CD4-positive, alpha-beta T cell (primary cell): ENCODE measurements around the gene EFTUD2. TPM values are rescaled to one million over a fixed set of nuclear protein-coding genes. Genes with fewer than 3 reads are reported as not detected.

Experiments
- ATAC-seq: fragments of 200-7000 bp; cut with Tn5 transposase; one replicate; pipeline ENCODE4 v1.10.0; 2022; ENCODE audit warnings: mild to moderate bottlenecking; ENCODE audit not compliant: poor library complexity
- CTCF ChIA-PET: fragments of 350-600 bp; sonication (Branson Sonifier 250); formaldehyde crosslinking; loops from one replicate; lab custom pipeline; 2021; ENCODE audit warnings: antibody characterized with exemption, inconsistent platforms; lab: Charles Lee
- POLR2A ChIA-PET: fragments of 350-600 bp; sonication (Branson Sonifier 250); formaldehyde crosslinking; loops from one replicate; lab custom pipeline; 2021; ENCODE audit warnings: antibody characterized with exemption, inconsistent platforms; lab: Charles Lee
- DNase-seq, 14 experiments: peaks; one replicate each; pipeline ENCODE4 v3.0.0-alpha.2; 2013 to 2020; ENCODE audit warnings: mixed read lengths in 2 of 14
- H3K27ac ChIP-seq, 2 donors: one replicate each; pipeline versions ENCODE4 v1.5.1 to v1.7.0; 2013; ENCODE audit warnings: low read length in 2 of 2, low read depth in 1 of 2, mild to moderate bottlenecking in 1 of 2
- H3K27me3 ChIP-seq, 2 experiments: 1 replicate in 1 of 2; 2 replicates in 1 of 2; pipeline versions ENCODE4 v1.6.1 to v1.7.0; 2013; ENCODE audit warnings: low read length in 2 of 2, control low read depth in 1 of 2, mild to moderate bottlenecking in 1 of 2, moderate library complexity in 1 of 2; ENCODE audit not compliant: insufficient read depth in 2 of 2, control insufficient read depth in 1 of 2
- H3K36me3 ChIP-seq: one replicate; pipeline ENCODE4 v1.6.1; 2013; ENCODE audit warnings: low read length, control low read depth; ENCODE audit not compliant: insufficient read depth
- H3K4me1 ChIP-seq: one replicate; pipeline ENCODE4 v1.6.1; 2013; ENCODE audit warnings: low read length, control low read depth; ENCODE audit not compliant: insufficient read depth
- H3K4me3 ChIP-seq: one replicate; pipeline ENCODE4 v1.5.1; 2013; ENCODE audit warnings: mild to moderate bottlenecking, low read length, moderate library complexity
- H3K9me3 ChIP-seq, 2 experiments: 1 replicate in 1 of 2; 2 replicates in 1 of 2; pipeline versions ENCODE4 v1.6.1 to v1.7.0; 2013; ENCODE audit warnings: low read length in 2 of 2, mild to moderate bottlenecking in 2 of 2, control low read depth in 1 of 2, moderate library complexity in 1 of 2; ENCODE audit not compliant: control insufficient read depth in 1 of 2, insufficient read depth in 1 of 2
- H3K27ac Mint-ChIP-seq: one replicate; pipeline ENCODE4 v1.8.0; 2020; ENCODE audit warnings: mixed read lengths
- H3K27me3 Mint-ChIP-seq: one replicate; pipeline ENCODE4 v1.8.0; 2021; ENCODE audit warnings: mixed read lengths
- H3K36me3 Mint-ChIP-seq: one replicate; pipeline ENCODE4 v1.8.0; 2021; ENCODE audit warnings: low read depth, mixed read lengths
- H3K4me1 Mint-ChIP-seq: one replicate; pipeline ENCODE4 v1.8.0; 2021; ENCODE audit warnings: low read depth, mixed read lengths
- H3K4me3 Mint-ChIP-seq: one replicate; pipeline ENCODE4 v1.8.0; 2020; ENCODE audit warnings: mild to moderate bottlenecking, mixed read lengths
- H3K9me3 Mint-ChIP-seq: one replicate; pipeline ENCODE4 v1.8.0; 2020; ENCODE audit warnings: mixed read lengths
- intact Hi-C, 2 experiments: fragments of 100-400 bp; cut with DNase I in 1 of 2; cut with micrococcal nuclease in 1 of 2; formaldehyde crosslinking; loops; one replicate each; pipeline versions ENCODE4 v1.15.1 to v1.9.0; 2023 to 2025; cut with DNase I, micrococcal nuclease
- total RNA-seq, 174 experiments: library from RNA in 2 of 174; stranded (reverse) in 2 of 174; gene quantifications; one replicate each; pipeline ENCODE4 v1.2.3 and lab custom pipeline; 2021 to 2026
- TF ChIP-seq, protein P1 (sequence below): fragments of 200-600 bp; IDR thresholded peaks from one replicate; pipeline ENCODE4 v1.8.0; 2022; ENCODE audit warnings: antibody characterized with exemption, mild to moderate bottlenecking

Gene EFTUD2
- total RNA-seq, 2 experiments from 2014 or later = 105 to 112 TPM

DNA sequence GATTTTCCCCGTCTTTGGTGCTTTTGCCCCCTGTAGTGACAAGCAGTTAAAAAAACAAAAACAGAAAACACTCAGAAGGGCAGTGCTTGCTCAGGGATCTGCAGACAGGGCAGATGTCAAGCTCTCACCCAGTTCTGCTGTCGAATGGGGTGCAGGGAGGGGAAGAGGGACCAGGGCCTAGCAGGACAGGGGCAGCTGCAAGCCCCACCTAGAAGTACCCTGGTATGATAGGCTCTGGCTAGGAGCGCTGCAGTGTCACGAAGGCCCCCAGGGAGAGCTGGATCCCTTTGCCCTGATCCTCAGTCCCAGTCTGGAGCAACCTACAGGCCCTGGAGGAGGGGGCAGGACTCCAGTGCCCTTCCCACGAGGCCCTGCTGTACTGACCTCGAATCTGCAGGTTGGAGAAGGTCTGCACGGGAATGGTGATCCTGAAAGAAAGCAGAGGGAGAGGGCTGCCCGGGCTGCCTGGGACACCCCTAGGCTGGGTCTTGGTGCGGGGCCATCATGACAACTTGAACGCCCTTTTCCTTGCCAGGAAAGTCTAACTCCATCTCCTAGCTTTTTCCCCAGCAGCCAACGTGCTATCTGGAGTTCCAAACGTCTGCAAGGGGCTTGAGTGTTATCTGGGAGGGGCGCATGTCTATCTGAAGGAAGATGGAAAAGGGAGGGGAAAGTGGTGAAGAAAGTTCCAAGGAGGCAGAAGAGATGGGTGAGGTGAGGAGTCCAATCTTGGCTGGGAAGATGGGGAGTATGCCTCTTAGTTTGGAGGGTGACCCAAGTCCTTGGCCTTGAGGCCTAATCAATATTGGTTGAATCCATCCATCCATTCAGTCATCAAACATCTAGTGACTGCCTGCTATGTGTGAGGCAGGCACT is 11.2 kb upstream of the EFTUD2 start:
- H3K4me1 Mint-ChIP-seq = no peaks in the 10 kb centered on the region
- POLR2A ChIA-PET = no interaction called here
- no peak overlapping the region for H3K27ac ChIP-seq

DNA sequence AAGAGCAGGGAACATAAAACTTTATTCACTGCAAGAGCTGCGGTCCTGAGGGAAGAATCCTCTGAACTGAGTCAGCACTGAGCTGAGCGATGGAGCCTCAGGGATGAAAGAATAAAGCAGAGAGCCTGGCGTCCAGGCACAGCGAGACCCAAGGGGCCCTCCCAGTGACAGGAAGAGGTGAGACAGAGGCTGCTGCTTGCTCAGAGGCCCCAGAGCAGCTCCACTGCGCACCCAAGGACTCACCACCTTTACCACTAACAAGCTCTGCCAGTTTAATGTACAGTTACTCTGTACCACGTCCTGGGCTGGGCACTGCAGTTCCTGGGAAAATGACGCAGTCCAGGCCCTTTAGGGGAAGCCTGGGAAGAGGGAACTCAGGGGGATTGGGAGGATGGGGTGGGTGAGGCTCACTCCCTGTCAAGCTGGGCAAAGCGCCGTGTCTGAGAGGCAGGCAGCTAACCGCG is 10.5 kb upstream of the EFTUD2 start:
- Histone ChIP-seq H3K4me1 (peaks cover 12% of the 10 kb centered on the region), H3K27me3 (peaks cover 14 to 26% of the 10 kb centered on the region in 2 experiments), H3K27ac (no peak overlapping the region), H3K9me3 (no peaks in the 10 kb centered on the region), H3K4me3 (no peak overlapping the region), H3K36me3 (no peaks in the 10 kb centered on the region)
- intact Hi-C loops = loop anchor here in 1 of 2 experiments (10.0 kb wide), 1 partner anchor 285 kb away; no protein-coding TSS in a partner anchor
- peak in 1 of 14 experiments; percentile 9 for DNase-seq
- no peaks in the 10 kb centered on the region for H3K4me1 Mint-ChIP-seq
- ChIA-PET POLR2A (no interaction called here), CTCF (no interaction called here)
- no peaks in the 10 kb centered on the region for H3K9me3 Mint-ChIP-seq
- TF ChIP-seq, protein P1, sequence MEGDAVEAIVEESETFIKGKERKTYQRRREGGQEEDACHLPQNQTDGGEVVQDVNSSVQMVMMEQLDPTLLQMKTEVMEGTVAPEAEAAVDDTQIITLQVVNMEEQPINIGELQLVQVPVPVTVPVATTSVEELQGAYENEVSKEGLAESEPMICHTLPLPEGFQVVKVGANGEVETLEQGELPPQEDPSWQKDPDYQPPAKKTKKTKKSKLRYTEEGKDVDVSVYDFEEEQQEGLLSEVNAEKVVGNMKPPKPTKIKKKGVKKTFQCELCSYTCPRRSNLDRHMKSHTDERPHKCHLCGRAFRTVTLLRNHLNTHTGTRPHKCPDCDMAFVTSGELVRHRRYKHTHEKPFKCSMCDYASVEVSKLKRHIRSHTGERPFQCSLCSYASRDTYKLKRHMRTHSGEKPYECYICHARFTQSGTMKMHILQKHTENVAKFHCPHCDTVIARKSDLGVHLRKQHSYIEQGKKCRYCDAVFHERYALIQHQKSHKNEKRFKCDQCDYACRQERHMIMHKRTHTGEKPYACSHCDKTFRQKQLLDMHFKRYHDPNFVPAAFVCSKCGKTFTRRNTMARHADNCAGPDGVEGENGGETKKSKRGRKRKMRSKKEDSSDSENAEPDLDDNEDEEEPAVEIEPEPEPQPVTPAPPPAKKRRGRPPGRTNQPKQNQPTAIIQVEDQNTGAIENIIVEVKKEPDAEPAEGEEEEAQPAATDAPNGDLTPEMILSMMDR = no peak
- H3K36me3 Mint-ChIP-seq = no peaks in the 10 kb centered on the region
- ATAC-seq = no peak
- H3K27ac Mint-ChIP-seq = no peak overlapping the region
- H3K27me3 Mint-ChIP-seq = peaks cover 49% of the 10 kb centered on the region
- H3K4me3 Mint-ChIP-seq = no peak overlapping the region

More for the DNA sequence above, 11.2 kb upstream of the EFTUD2 start:
- TF ChIP-seq, protein P1 = no peak
- H3K36me3 Mint-ChIP-seq = no peaks in the 10 kb centered on the region
- no peaks in the 10 kb centered on the region for H3K36me3 ChIP-seq
- DNase-seq (no peak), ATAC-seq (no peak)
- peaks cover 14 to 26% of the 10 kb centered on the region in 2 experiments for H3K27me3 ChIP-seq
- peaks cover 12% of the 10 kb centered on the region for H3K4me1 ChIP-seq
- no peaks in the 10 kb centered on the region for H3K9me3 Mint-ChIP-seq
- no peak overlapping the region for H3K4me3 ChIP-seq
- H3K4me3 Mint-ChIP-seq = peak overlapping the region; percentile 42
- H3K9me3 ChIP-seq = no peaks in the 10 kb centered on the region
- intact Hi-C loops = loop anchor here in 1 of 2 experiments (10.0 kb wide), 1 partner anchor 284 kb away; no protein-coding TSS in a partner anchor
- H3K27me3 Mint-ChIP-seq = peaks cover 45% of the 10 kb centered on the region
- CTCF ChIA-PET = interaction anchor here (1.0 to 1.5 kb wide), 3 partner anchors 11 to 189 kb away, joined by 3 read pairs; partner anchors contain the start of gene EFTUD2
- no peak overlapping the region for H3K27ac Mint-ChIP-seq

DNA sequence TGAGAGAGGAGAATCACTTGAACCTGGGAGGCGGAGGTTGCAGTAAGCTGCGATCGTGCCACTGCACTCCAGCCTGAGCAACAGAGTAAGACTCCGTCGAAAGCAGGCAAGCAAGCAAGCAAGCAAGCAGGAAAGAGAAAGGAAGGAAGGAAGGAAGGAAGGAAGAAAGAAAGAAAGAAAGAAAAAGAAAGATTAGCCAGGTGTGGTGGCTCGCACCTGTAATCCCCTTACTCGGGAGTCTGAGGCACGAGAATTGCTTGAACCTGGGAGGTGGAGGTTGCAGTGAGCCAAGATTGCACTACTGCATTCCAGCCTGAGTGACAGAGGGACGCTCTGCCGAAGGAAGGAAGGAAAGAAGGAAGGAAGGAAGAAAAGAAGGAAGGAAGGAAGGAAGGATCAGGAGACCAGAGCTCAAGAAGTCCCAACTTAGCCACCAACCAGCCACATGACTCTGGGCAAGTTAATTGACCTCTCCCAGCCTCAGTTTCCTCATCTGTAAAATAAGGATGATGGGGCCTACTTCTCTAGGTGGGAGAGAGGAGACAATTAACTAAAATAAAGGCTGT is 9.6 kb upstream of the EFTUD2 start:
- Mint-ChIP-seq H3K27me3 (peaks cover 41% of the 10 kb centered on the region), H3K36me3 (no peaks in the 10 kb centered on the region), H3K27ac (no peak overlapping the region), H3K9me3 (no peaks in the 10 kb centered on the region), H3K4me3 (no peak overlapping the region), H3K4me1 (no peaks in the 10 kb centered on the region)
- CTCF ChIA-PET = no interaction called here
- no peaks in the 10 kb centered on the region for H3K9me3 ChIP-seq
- no peak overlapping the region for H3K4me3 ChIP-seq
- intact Hi-C loops = no loop called here
- ATAC-seq (no peak), DNase-seq (no peak)
- POLR2A ChIA-PET = no interaction called here
- H3K36me3 ChIP-seq = no peaks in the 10 kb centered on the region
- peaks cover 12% of the 10 kb centered on the region for H3K4me1 ChIP-seq
- H3K27me3 ChIP-seq = peaks cover 14 to 26% of the 10 kb centered on the region in 2 experiments
- H3K27ac ChIP-seq = no peak overlapping the region
- TF ChIP-seq, protein P1 = no peak
